MCF 10A (cell line): ENCODE results near the gene GPLD1. TPM values are rescaled to one million over a fixed set of nuclear protein-coding genes. Genes with fewer than 3 reads are reported as not detected.

Source experiments
- BruUV-seq: library from RNA; stranded (reverse); fragments of 400-500 nt; replicated peaks from 2 replicates; lab custom pipeline; 2021; lab: Mats Ljungman, UMichigan
- CTCF ChIA-PET: fragments of 300-600 bp; sonication (Branson Sonifier 250); formaldehyde crosslinking; extraction: SDS; loops from one replicate; lab custom pipeline; 2021; ENCODE audit warnings: antibody characterized with exemption, inconsistent platforms; lab: Yijun Ruan, JAX
- POLR2A ChIA-PET: fragments of 300-600, 350-650 bp; sonication (Branson Sonifier 250); formaldehyde crosslinking; extraction: SDS; loops from one replicate; lab custom pipeline; 2020; ENCODE audit warnings: antibody characterized with exemption, inconsistent platforms; lab: Yijun Ruan, JAX
- DNase-seq: peaks from one replicate; pipeline ENCODE4 v3.0.0-alpha.2; 2018; ENCODE audit not compliant: unreplicated experiment
- H3K27ac Mint-ChIP-seq: one replicate; pipeline ENCODE4 v1.8.0; 2022; ENCODE audit warnings: mild to moderate bottlenecking, low read depth, mixed read lengths; ENCODE audit not compliant: unreplicated experiment
- H3K27me3 Mint-ChIP-seq: one replicate; pipeline ENCODE4 v1.8.0; 2022; ENCODE audit warnings: mixed read lengths; ENCODE audit not compliant: insufficient read depth, unreplicated experiment
- H3K36me3 Mint-ChIP-seq: one replicate; pipeline ENCODE4 v1.8.0; 2022; ENCODE audit warnings: mild to moderate bottlenecking, moderate library complexity, mixed read lengths; ENCODE audit not compliant: insufficient read depth, unreplicated experiment
- H3K4me1 Mint-ChIP-seq: one replicate; pipeline ENCODE4 v1.8.0; 2022; ENCODE audit warnings: mixed read lengths; ENCODE audit not compliant: insufficient read depth, unreplicated experiment
- H3K4me3 Mint-ChIP-seq: one replicate; pipeline ENCODE4 v1.8.0; 2022; ENCODE audit warnings: mild to moderate bottlenecking, moderate library complexity, mixed read lengths; ENCODE audit not compliant: unreplicated experiment
- H3K9me3 Mint-ChIP-seq: one replicate; pipeline ENCODE4 v1.8.0; 2022; ENCODE audit warnings: mixed read lengths; ENCODE audit not compliant: unreplicated experiment
- CTCF ChIP-seq: fragments of 200-600 bp; IDR thresholded peaks from one replicate; pipeline ENCODE4 v1.8.0; 2022; ENCODE audit warnings: antibody characterized with exemption, mild to moderate bottlenecking; ENCODE audit not compliant: unreplicated experiment
- intact Hi-C: fragments of 100-400 bp; cut with micrococcal nuclease; formaldehyde crosslinking; loops from 2 replicates; pipeline ENCODE4 v1.14.1; 2022
- total RNA-seq: library from RNA; stranded (reverse); gene quantifications from 2 replicates; pipeline ENCODE4 v1.2.3, GENCODE V29; 2022

Gene GPLD1
- total RNA-seq, 1 experiment from 2014 or later, result 0.16 TPM

GRCh38 chr6:24410622-24411021 lies 78.8 kb downstream of the GPLD1 start:
- CTCF ChIA-PET, result interaction anchor here (0.7 kb wide), 1 partner anchor 134 kb away, joined by 4 read pairs; no protein-coding TSS in a partner anchor
- no peak overlapping the region for H3K4me3 Mint-ChIP-seq
- no peaks in the 10 kb centered on the region for H3K4me1 Mint-ChIP-seq

GRCh38 chr6:24408719-24409410 lies 80.5 kb downstream of the GPLD1 start:
- H3K27me3 Mint-ChIP-seq, result no peaks in the 10 kb centered on the region
- H3K4me3 Mint-ChIP-seq, result no peak overlapping the region
- peaks cover 54% of the 10 kb centered on the region for H3K36me3 Mint-ChIP-seq
- peak overlapping the region; percentile 35 for H3K27ac Mint-ChIP-seq
- intact Hi-C loops, result no loop called here
- no peak for TF ChIP-seq CTCF
- DNase-seq, result no peak
- peaks cover under 1% of the 10 kb centered on the region for H3K4me1 Mint-ChIP-seq
- H3K9me3 Mint-ChIP-seq, result no peaks in the 10 kb centered on the region
- ChIA-PET CTCF (interaction anchor here (0.7 to 1.1 kb wide), 4 partner anchors 11 to 283 kb away, joined by 3 to 4 read pairs (median 4); no protein-coding TSS in a partner anchor), POLR2A (interaction anchor here (0.7 to 1.5 kb wide), 2 partner anchors 9 to 233 kb away, joined by 3 to 5 read pairs; no protein-coding TSS in a partner anchor)
- BruUV-seq, result no TSS peak

More at GRCh38 chr6:24410622-24411021, 78.8 kb downstream of the GPLD1 start:
- no peak for DNase-seq
- H3K27me3 Mint-ChIP-seq, result no peaks in the 10 kb centered on the region
- TF ChIP-seq CTCF, result no peak
- peaks cover 60% of the 10 kb centered on the region for H3K36me3 Mint-ChIP-seq
- intact Hi-C loops, result no loop called here
- BruUV-seq, result no TSS peak
- H3K27ac Mint-ChIP-seq, result no peak overlapping the region
- POLR2A ChIA-PET, result no interaction called here
- no peaks in the 10 kb centered on the region for H3K9me3 Mint-ChIP-seq

GRCh38 chr6:24405262-24405661 lies 84.1 kb downstream of the GPLD1 start:
- Mint-ChIP-seq H3K9me3 (no peaks in the 10 kb centered on the region), H3K27me3 (no peaks in the 10 kb centered on the region), H3K4me1 (peaks cover 11% of the 10 kb centered on the region), H3K4me3 (no peak overlapping the region), H3K36me3 (peaks cover 38% of the 10 kb centered on the region), H3K27ac (no peak overlapping the region)
- POLR2A ChIA-PET, result interaction anchor here (1.1 to 1.3 kb wide), 2 partner anchors 10 to 45 kb away, joined by 3 to 4 read pairs; no protein-coding TSS in a partner anchor
- intact Hi-C loops, result no loop called here
- CTCF ChIA-PET, result interaction anchor here (0.7 to 1.3 kb wide), 3 partner anchors 45 to 1439 kb away, joined by 3 read pairs; no protein-coding TSS in a partner anchor
- DNase-seq, result no peak
- TF ChIP-seq CTCF, result no peak
- BruUV-seq, result no TSS peak

- intact Hi-C loops, result no loop called here
- Mint-ChIP-seq H3K4me3 (peak overlapping the region; percentile 97), H3K36me3 (peaks cover 24% of the 10 kb centered on the region), H3K27me3 (no peaks in the 10 kb centered on the region), H3K4me1 (peaks cover 11% of the 10 kb centered on the region), H3K27ac (peak overlapping the region; percentile 88), H3K9me3 (no peaks in the 10 kb centered on the region)
- BruUV-seq, result no TSS peak
- peak; percentile 34 for DNase-seq
- ChIA-PET POLR2A (interaction anchor here (0.7 to 1.6 kb wide), 4 partner anchors 11 to 314 kb away, joined by 3 to 4 read pairs (median 3); no protein-coding TSS in a partner anchor), CTCF (interaction anchor here (1.4 kb wide), 1 partner anchor 120 kb away, joined by 10 read pairs; no protein-coding TSS in a partner anchor)
- no peak for TF ChIP-seq CTCF
Measured at GRCh38 chr6:24403501-24403824, 85.9 kb downstream of the GPLD1 start.
